ENCODE results near the gene KIF3B. TPM values are rescaled to one million over a fixed set of nuclear protein-coding genes. Genes with fewer than 3 reads are reported as not detected.

Gene KIF3B
- total RNA-seq, 2 donors from 2014 or later: 20.7 to 30.7 TPM

- Histone ChIP-seq H3K9me3 (no peaks in the 10 kb centered on the region), H3K27me3 (replicated peaks; ENCODE audit: insufficient read depth) (no peaks in the 10 kb centered on the region), H3K4me3 (no peak overlapping the region), H3K36me3 (peaks cover 10% of the 10 kb centered on the region), H3K27ac (no peak overlapping the region), H3K4me1 (ENCODE audit: control insufficient read depth in 1 of 2, low read depth in 2 of 2) (no peaks in the 10 kb centered on the region)
- DNase-seq (ENCODE audit: low spot score) (no peak), ATAC-seq (ENCODE audit: insufficient number of reproducible peaks, low FRiP score, low read depth) (no peak)
- no peak for TF ChIP-seq CTCF (IDR thresholded peaks at IDR 0.05)
These were observed 48.5 kb downstream of the KIF3B start for GRCh38 chr20:32325706-32326503.

GRCh38 chr20:32326504-32326845, 49.0 kb downstream of the KIF3B start:
- Histone ChIP-seq H3K36me3 (peaks cover 10% of the 10 kb centered on the region), H3K9me3 (no peaks in the 10 kb centered on the region), H3K27ac (no peak overlapping the region), H3K27me3 (replicated peaks; ENCODE audit: insufficient read depth) (no peaks in the 10 kb centered on the region), H3K4me3 (no peak overlapping the region), H3K4me1 (ENCODE audit: control insufficient read depth in 1 of 2, low read depth in 2 of 2) (no peaks in the 10 kb centered on the region)
- no peak for TF ChIP-seq CTCF (IDR thresholded peaks at IDR 0.05)
- no peak for ATAC-seq (ENCODE audit: insufficient number of reproducible peaks, low FRiP score, low read depth)
- DNase-seq (ENCODE audit: low spot score): no peak

- TF ChIP-seq CTCF (IDR thresholded peaks at IDR 0.05): no peak
- Histone ChIP-seq H3K4me3 (no peak overlapping the region), H3K4me1 (ENCODE audit: control insufficient read depth in 1 of 2, low read depth in 2 of 2) (no peaks in the 10 kb centered on the region), H3K27me3 (replicated peaks; ENCODE audit: insufficient read depth) (no peaks in the 10 kb centered on the region), H3K27ac (no peak overlapping the region), H3K36me3 (peaks cover 10% of the 10 kb centered on the region), H3K9me3 (no peaks in the 10 kb centered on the region)
- ATAC-seq (ENCODE audit: insufficient number of reproducible peaks, low FRiP score, low read depth): no peak
- DNase-seq (ENCODE audit: low spot score): no peak
These were observed 49.7 kb downstream of the KIF3B start for GRCh38 chr20:32327087-32327681.

- Histone ChIP-seq H3K4me3 (no peak overlapping the region), H3K36me3 (peaks cover 10% of the 10 kb centered on the region), H3K9me3 (no peaks in the 10 kb centered on the region), H3K27ac (no peak overlapping the region), H3K4me1 (ENCODE audit: control insufficient read depth in 1 of 2, low read depth in 2 of 2) (no peaks in the 10 kb centered on the region), H3K27me3 (replicated peaks; ENCODE audit: insufficient read depth) (no peaks in the 10 kb centered on the region)
- no peak for TF ChIP-seq CTCF (IDR thresholded peaks at IDR 0.05)
- DNase-seq (ENCODE audit: low spot score): no peak
- ATAC-seq (ENCODE audit: insufficient number of reproducible peaks, low FRiP score, low read depth): no peak
These were observed 52.5 kb downstream of the KIF3B start for GRCh38 chr20:32329817-32330554.

- ATAC-seq (ENCODE audit: insufficient number of reproducible peaks, low FRiP score, low read depth): no peak
- DNase-seq (ENCODE audit: low spot score): no peak
- no peak overlapping the region for H3K27ac ChIP-seq
- H3K27me3 ChIP-seq (replicated peaks; ENCODE audit: insufficient read depth): no peaks in the 10 kb centered on the region
- H3K9me3 ChIP-seq: no peaks in the 10 kb centered on the region
- no peak for TF ChIP-seq CTCF (IDR thresholded peaks at IDR 0.05)
- H3K4me1 ChIP-seq (ENCODE audit: control insufficient read depth in 1 of 2, low read depth in 2 of 2): no peaks in the 10 kb centered on the region
- H3K36me3 ChIP-seq: peaks cover 10% of the 10 kb centered on the region
- H3K4me3 ChIP-seq: no peak overlapping the region
These were observed 53.1 kb downstream of the KIF3B start for GRCh38 chr20:32330555-32330897.

Measured in thoracic aorta (tissue), 2 donors.